ENCODE measurements around the gene TSEN34.

TSEN34 gene

GRCh38 chr19:54196536-54196935 is 5.4 kb downstream of the TSEN34 start:
- no peak overlapping the region for H3K23ac ChIP-seq (ENCODE audit: low read length in 2 of 2)
- H3K4me3 ChIP-seq (ENCODE audit: insufficient read depth in 1 of 2, low read depth in 1 of 2, low read length in 2 of 2): no peak overlapping the region
- H4K8ac ChIP-seq (ENCODE audit: low read length): no peak overlapping the region
- no peak for DNase-seq
- no peaks in the 10 kb centered on the region for H3K9me3 ChIP-seq (ENCODE audit: control insufficient read depth, low read length)
- H3K4me2 ChIP-seq (ENCODE audit: low read length, poor library complexity, severe bottlenecking): no peak overlapping the region
- H3K27ac ChIP-seq (ENCODE audit: low read length, poor library complexity, severe bottlenecking): no peak overlapping the region
- H3K27me3 ChIP-seq (ENCODE audit: control insufficient read depth in 1 of 2, insufficient read depth in 1 of 2, low read length in 2 of 2): no peaks in the 10 kb centered on the region
- 88% methylated on average over 5 of the region's 7 CpGs for WGBS
- no peak overlapping the region for H3K4ac ChIP-seq (ENCODE audit: low read depth in 1 of 2, low read length in 2 of 2)
- peaks cover 19 to 41% of the 10 kb centered on the region in 2 experiments for H3K36me3 ChIP-seq (ENCODE audit: control insufficient read depth in 1 of 2, insufficient read depth in 2 of 2, low read depth in 1 of 2, low read length in 2 of 2)
- H2AK5ac ChIP-seq (ENCODE audit: low read length, severe bottlenecking): no peak overlapping the region
- H3K9ac ChIP-seq (ENCODE audit: low read length): no peak overlapping the region
- peaks cover 9% of the 10 kb centered on the region for H3K4me1 ChIP-seq (ENCODE audit: control insufficient read depth, insufficient read depth, low read depth, low read length)
- H3K79me1 ChIP-seq (replicated peaks; ENCODE audit: low read length, poor library complexity, severe bottlenecking): peaks cover 12% of the 10 kb centered on the region
- no peak overlapping the region for H2BK120ac ChIP-seq (ENCODE audit: low read depth, low read length)
- H3K18ac ChIP-seq (ENCODE audit: low read depth in 1 of 2, low read length in 2 of 2): no peak overlapping the region
- H2BK12ac ChIP-seq (ENCODE audit: low read length in 2 of 2): no peak overlapping the region
- H4K91ac ChIP-seq (ENCODE audit: low read length): no peak overlapping the region
- no peak overlapping the region for H2AFZ ChIP-seq (ENCODE audit: low read depth, low read length)
- H2BK15ac ChIP-seq (ENCODE audit: low read depth, poor library complexity, severe bottlenecking): no peak overlapping the region
- no peak overlapping the region for H2BK5ac ChIP-seq (ENCODE audit: low read depth, low read length, poor library complexity, severe bottlenecking)
- no peak overlapping the region for H3K14ac ChIP-seq (ENCODE audit: low read length in 2 of 2)

GRCh38 chr19:54197121-54197520 is 6.0 kb downstream of the TSEN34 start:
- no peak overlapping the region for H3K4me2 ChIP-seq (ENCODE audit: low read length, poor library complexity, severe bottlenecking)
- no peak overlapping the region for H3K4me3 ChIP-seq (ENCODE audit: insufficient read depth in 1 of 2, low read depth in 1 of 2, low read length in 2 of 2)
- no peaks in the 10 kb centered on the region for H3K27me3 ChIP-seq (ENCODE audit: control insufficient read depth in 1 of 2, insufficient read depth in 1 of 2, low read length in 2 of 2)
- no peak overlapping the region for H3K18ac ChIP-seq (ENCODE audit: low read depth in 1 of 2, low read length in 2 of 2)
- H2BK120ac ChIP-seq (ENCODE audit: low read depth, low read length): no peak overlapping the region
- no peak overlapping the region for H4K91ac ChIP-seq (ENCODE audit: low read length)
- H3K36me3 ChIP-seq (ENCODE audit: control insufficient read depth in 1 of 2, insufficient read depth in 2 of 2, low read depth in 1 of 2, low read length in 2 of 2): peaks cover 21 to 47% of the 10 kb centered on the region in 2 experiments
- no peak overlapping the region for H3K4ac ChIP-seq (ENCODE audit: low read depth in 1 of 2, low read length in 2 of 2)
- H3K4me1 ChIP-seq (ENCODE audit: control insufficient read depth, insufficient read depth, low read depth, low read length): peaks cover 10% of the 10 kb centered on the region
- DNase-seq: no peak
- H3K27ac ChIP-seq (ENCODE audit: low read length, poor library complexity, severe bottlenecking): no peak overlapping the region
- H3K79me1 ChIP-seq (replicated peaks; ENCODE audit: low read length, poor library complexity, severe bottlenecking): peaks cover 12% of the 10 kb centered on the region
- no peak overlapping the region for H4K8ac ChIP-seq (ENCODE audit: low read length)
- H3K14ac ChIP-seq (ENCODE audit: low read length in 2 of 2): no peak overlapping the region
- H3K9ac ChIP-seq (ENCODE audit: low read length): no peak overlapping the region
- no peak overlapping the region for H2BK15ac ChIP-seq (ENCODE audit: low read depth, poor library complexity, severe bottlenecking)
- no peak overlapping the region for H2AK5ac ChIP-seq (ENCODE audit: low read length, severe bottlenecking)
- no peak overlapping the region for H2BK12ac ChIP-seq (ENCODE audit: low read length in 2 of 2)
- 93% methylated on average over 3 of the region's 3 CpGs for WGBS
- H3K9me3 ChIP-seq (ENCODE audit: control insufficient read depth, low read length): no peaks in the 10 kb centered on the region
- no peak overlapping the region for H2BK5ac ChIP-seq (ENCODE audit: low read depth, low read length, poor library complexity, severe bottlenecking)
- no peak overlapping the region for H3K23ac ChIP-seq (ENCODE audit: low read length in 2 of 2)
- no peak overlapping the region for H2AFZ ChIP-seq (ENCODE audit: low read depth, low read length)

GRCh38 chr19:54199401-54199800 is 8.3 kb downstream of the TSEN34 start:
- Histone ChIP-seq H2AK5ac (ENCODE audit: low read length, severe bottlenecking) (peak overlapping the region; percentile 56), H2BK120ac (ENCODE audit: low read depth, low read length) (no peak overlapping the region), H2BK5ac (ENCODE audit: low read depth, low read length, poor library complexity, severe bottlenecking) (no peak overlapping the region), H3K79me1 (replicated peaks; ENCODE audit: low read length, poor library complexity, severe bottlenecking) (peaks cover 8% of the 10 kb centered on the region), H3K4me3 (ENCODE audit: insufficient read depth in 1 of 2, low read depth in 1 of 2, low read length in 2 of 2) (no peak overlapping the region), H3K14ac (ENCODE audit: low read length in 2 of 2) (no peak overlapping the region), H3K18ac (ENCODE audit: low read depth in 1 of 2, low read length in 2 of 2) (no peak overlapping the region), H3K4me1 (ENCODE audit: control insufficient read depth, insufficient read depth, low read depth, low read length) (peaks cover 15% of the 10 kb centered on the region), H3K36me3 (ENCODE audit: control insufficient read depth in 1 of 2, insufficient read depth in 2 of 2, low read depth in 1 of 2, low read length in 2 of 2) (peaks cover 22 to 54% of the 10 kb centered on the region in 2 experiments), H3K4me2 (ENCODE audit: low read length, poor library complexity, severe bottlenecking) (no peak overlapping the region), H2BK12ac (ENCODE audit: low read length in 2 of 2) (no peak overlapping the region), H3K9ac (ENCODE audit: low read length) (no peak overlapping the region), H3K27ac (ENCODE audit: low read length, poor library complexity, severe bottlenecking) (no peak overlapping the region), H3K23ac (ENCODE audit: low read length in 2 of 2) (no peak overlapping the region), H3K9me3 (ENCODE audit: control insufficient read depth, low read length) (no peaks in the 10 kb centered on the region), H4K91ac (ENCODE audit: low read length) (peak overlapping the region; percentile 46), H4K8ac (ENCODE audit: low read length) (no peak overlapping the region), H2BK15ac (ENCODE audit: low read depth, poor library complexity, severe bottlenecking) (no peak overlapping the region), H3K4ac (ENCODE audit: low read depth in 1 of 2, low read length in 2 of 2) (peak overlapping the region in 1 of 2 experiments; percentile 85), H3K27me3 (ENCODE audit: control insufficient read depth in 1 of 2, insufficient read depth in 1 of 2, low read length in 2 of 2) (no peaks in the 10 kb centered on the region), H2AFZ (ENCODE audit: low read depth, low read length) (no peak overlapping the region)
- WGBS: 94% methylated on average over 13 of the region's 16 CpGs
- DNase-seq: no peak

GRCh38 chr19:54201172-54201701 is 10.1 kb downstream of the TSEN34 start:
- peak overlapping the region in 1 of 2 experiments; percentile 41 for H3K4ac ChIP-seq (ENCODE audit: low read depth in 1 of 2, low read length in 2 of 2)
- no peak overlapping the region for H2BK5ac ChIP-seq (ENCODE audit: low read depth, low read length, poor library complexity, severe bottlenecking)
- no peak overlapping the region for H2AFZ ChIP-seq (ENCODE audit: low read depth, low read length)
- H2BK12ac ChIP-seq (ENCODE audit: low read length in 2 of 2): no peak overlapping the region
- peaks cover 32 to 60% of the 10 kb centered on the region in 2 experiments for H3K36me3 ChIP-seq (ENCODE audit: control insufficient read depth in 1 of 2, insufficient read depth in 2 of 2, low read depth in 1 of 2, low read length in 2 of 2)
- H4K91ac ChIP-seq (ENCODE audit: low read length): no peak overlapping the region
- H3K23ac ChIP-seq (ENCODE audit: low read length in 2 of 2): no peak overlapping the region
- H3K4me1 ChIP-seq (ENCODE audit: control insufficient read depth, insufficient read depth, low read depth, low read length): peaks cover 21% of the 10 kb centered on the region
- H3K18ac ChIP-seq (ENCODE audit: low read depth in 1 of 2, low read length in 2 of 2): peak overlapping the region; percentile 9 to 48
- no peak for DNase-seq
- peak overlapping the region; percentile 95 for H3K27ac ChIP-seq (ENCODE audit: low read length, poor library complexity, severe bottlenecking)
- no peak overlapping the region for H4K8ac ChIP-seq (ENCODE audit: low read length)
- H3K4me3 ChIP-seq (ENCODE audit: insufficient read depth in 1 of 2, low read depth in 1 of 2, low read length in 2 of 2): peak overlapping the region; percentile 71 to 91
- no peaks in the 10 kb centered on the region for H3K9me3 ChIP-seq (ENCODE audit: control insufficient read depth, low read length)
- H3K14ac ChIP-seq (ENCODE audit: low read length in 2 of 2): peak overlapping the region in 1 of 2 experiments; percentile 67
- H3K9ac ChIP-seq (ENCODE audit: low read length): peak overlapping the region; percentile 97
- H3K79me1 ChIP-seq (replicated peaks; ENCODE audit: low read length, poor library complexity, severe bottlenecking): peaks cover 5% of the 10 kb centered on the region
- no peaks in the 10 kb centered on the region for H3K27me3 ChIP-seq (ENCODE audit: control insufficient read depth in 1 of 2, insufficient read depth in 1 of 2, low read length in 2 of 2)
- H3K4me2 ChIP-seq (ENCODE audit: low read length, poor library complexity, severe bottlenecking): peak overlapping the region; percentile 67
- no peak overlapping the region for H2BK120ac ChIP-seq (ENCODE audit: low read depth, low read length)
- H2AK5ac ChIP-seq (ENCODE audit: low read length, severe bottlenecking): peak overlapping the region; percentile 68
- no peak overlapping the region for H2BK15ac ChIP-seq (ENCODE audit: low read depth, poor library complexity, severe bottlenecking)
- under 1% methylated on average over 28 of the region's 28 CpGs for WGBS

Measured in mesenchymal stem cell (in vitro differentiated cells and primary cell).